Natural killer cell (primary cell): Measurements from ENCODE around the gene SLCO4A1. TPM values are rescaled to one million over a fixed set of nuclear protein-coding genes. Genes with fewer than 3 reads are reported as not detected.

Source experiments
- ATAC-seq, 3 donors: fragments of 150-1000 bp in 2 of 3; fragments of 200-7000 bp in 1 of 3; cut with Tn5 transposase; 1 replicate in 1 of 3; 2 replicates in 2 of 3; pipeline ENCODE4 v1.10.0; 2021; ENCODE audit warnings: mild to moderate bottlenecking in 2 of 3, moderate library complexity in 2 of 3
- DNase-seq, 2 donors: peaks; one replicate each; pipeline versions ENCODE4 v3.0.0 to v3.0.0-alpha.2; 2013 to 2021; ENCODE audit warnings: mixed read lengths in 1 of 2
- H3K27ac ChIP-seq: one replicate; pipeline ENCODE4 v1.5.1; 2013; ENCODE audit warnings: mild to moderate bottlenecking, low read length
- H3K27me3 ChIP-seq: one replicate; pipeline ENCODE4 v1.6.1; 2013; ENCODE audit warnings: low read length; ENCODE audit not compliant: control insufficient read depth, insufficient read depth
- H3K36me3 ChIP-seq: one replicate; pipeline ENCODE4 v1.6.1; 2013; ENCODE audit warnings: low read length; ENCODE audit not compliant: control insufficient read depth, insufficient read depth
- H3K4me1 ChIP-seq: one replicate; pipeline ENCODE4 v1.6.1; 2013; ENCODE audit warnings: low read length; ENCODE audit not compliant: control insufficient read depth, insufficient read depth
- H3K4me3 ChIP-seq: one replicate; pipeline ENCODE4 v1.5.1; 2013; ENCODE audit warnings: low read length
- H3K9me3 ChIP-seq: one replicate; pipeline ENCODE4 v1.6.1; 2013; ENCODE audit warnings: low read length; ENCODE audit not compliant: control insufficient read depth, insufficient read depth
- H3K27ac Mint-ChIP-seq, 2 donors: one replicate each; pipeline ENCODE4 v1.8.0; 2022; ENCODE audit warnings: mild to moderate bottlenecking in 2 of 2, mixed read lengths in 2 of 2, moderate library complexity in 1 of 2
- H3K27me3 Mint-ChIP-seq, 2 donors: one replicate each; pipeline ENCODE4 v1.8.0; 2022; ENCODE audit warnings: low read depth in 2 of 2, mixed read lengths in 2 of 2
- H3K36me3 Mint-ChIP-seq: one replicate; pipeline ENCODE4 v1.8.0; 2022; ENCODE audit warnings: mixed read lengths
- H3K4me1 Mint-ChIP-seq, 2 donors: one replicate each; pipeline ENCODE4 v1.8.0; 2022; ENCODE audit warnings: mixed read lengths in 2 of 2
- H3K4me3 Mint-ChIP-seq: one replicate; pipeline ENCODE4 v1.8.0; 2022; ENCODE audit warnings: mild to moderate bottlenecking, moderate library complexity, mixed read lengths
- H3K9me3 Mint-ChIP-seq, 2 donors: one replicate each; pipeline ENCODE4 v1.8.0; 2022; ENCODE audit warnings: mixed read lengths in 2 of 2
- WGBS: methylation state at CpG from one replicate; pipeline ENCODE4 v1.1.7; 2013; ENCODE audit warnings: missing lambda C conversion rate; ENCODE audit not compliant: insufficient coverage; 5-methylcytosine and 5-hydroxymethylcytosine counted together
- intact Hi-C: fragments of 100-400 bp; cut with micrococcal nuclease; formaldehyde crosslinking; loops from one replicate; pipeline ENCODE4 v1.14.2; 2022
- total RNA-seq, 4 donors: library from RNA; stranded (reverse); fragments of 120-200 nt in 1 of 4; gene quantifications; one replicate each; pipeline versions ENCODE4 v1.2.3 to v1.2.4, GENCODE V29; 2013 to 2022
- TF ChIP-seq, protein P1 (sequence below): fragments of 200-600 bp; IDR thresholded peaks from one replicate; pipeline ENCODE4 v1.8.0; 2022; ENCODE audit warnings: antibody characterized with exemption

Gene SLCO4A1
- total RNA-seq, 3 donors from 2014 or later (not counting 1 experiment from before 2014, with no cell fraction given), result 0.59 to 1.4 (median 1.1) TPM

DNA sequence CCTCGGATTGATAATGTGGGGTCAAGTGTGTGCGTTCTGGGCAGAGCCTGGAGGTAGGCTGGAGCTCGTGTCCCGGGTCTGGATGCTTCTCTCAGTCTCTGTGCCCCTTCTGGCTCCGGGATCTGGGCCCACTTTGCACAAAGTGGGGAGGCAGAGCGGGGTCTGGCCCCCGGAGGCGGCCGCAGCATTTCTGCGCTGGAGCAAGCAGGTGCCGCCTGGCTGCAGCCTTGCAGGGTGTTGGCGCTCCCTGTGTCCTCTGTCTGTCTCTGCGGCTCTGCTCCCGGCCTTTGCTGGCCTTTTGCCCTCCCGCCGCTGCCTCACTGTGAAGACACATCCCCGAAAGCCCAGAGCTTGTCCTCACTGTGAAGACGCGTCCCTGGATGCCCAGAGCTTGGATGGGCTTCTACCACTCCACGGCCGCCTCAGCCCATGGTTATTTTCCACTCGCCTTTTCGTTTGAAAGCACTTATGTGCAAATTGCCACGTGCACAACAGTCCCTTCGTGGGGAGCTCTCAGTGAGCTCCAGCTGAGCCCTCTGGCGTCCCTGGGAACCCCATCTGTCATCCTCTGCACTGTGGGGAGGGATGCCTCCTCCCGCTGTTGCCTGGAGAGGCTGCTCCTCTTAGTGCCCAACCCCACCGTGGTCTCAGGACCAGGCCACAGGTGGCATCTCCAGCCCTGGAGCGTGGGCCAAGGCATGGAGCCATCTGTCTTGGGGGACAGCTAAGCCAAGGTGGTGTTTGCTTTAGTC, 17.4 kb downstream of the SLCO4A1 start:
- H3K27ac Mint-ChIP-seq, result no peak overlapping the region
- no peaks in the 10 kb centered on the region for H3K36me3 Mint-ChIP-seq
- ATAC-seq, result no peak
- no peaks in the 10 kb centered on the region for H3K9me3 Mint-ChIP-seq
- DNase-seq, result no peak
- no peaks in the 10 kb centered on the region for H3K4me1 Mint-ChIP-seq
- no peaks in the 10 kb centered on the region for H3K9me3 ChIP-seq
- H3K27me3 ChIP-seq, result no peaks in the 10 kb centered on the region
- H3K4me1 ChIP-seq, result peaks cover 4% of the 10 kb centered on the region
- no peak overlapping the region for H3K27ac ChIP-seq
- no peak overlapping the region for H3K4me3 ChIP-seq
- TF ChIP-seq, protein P1, sequence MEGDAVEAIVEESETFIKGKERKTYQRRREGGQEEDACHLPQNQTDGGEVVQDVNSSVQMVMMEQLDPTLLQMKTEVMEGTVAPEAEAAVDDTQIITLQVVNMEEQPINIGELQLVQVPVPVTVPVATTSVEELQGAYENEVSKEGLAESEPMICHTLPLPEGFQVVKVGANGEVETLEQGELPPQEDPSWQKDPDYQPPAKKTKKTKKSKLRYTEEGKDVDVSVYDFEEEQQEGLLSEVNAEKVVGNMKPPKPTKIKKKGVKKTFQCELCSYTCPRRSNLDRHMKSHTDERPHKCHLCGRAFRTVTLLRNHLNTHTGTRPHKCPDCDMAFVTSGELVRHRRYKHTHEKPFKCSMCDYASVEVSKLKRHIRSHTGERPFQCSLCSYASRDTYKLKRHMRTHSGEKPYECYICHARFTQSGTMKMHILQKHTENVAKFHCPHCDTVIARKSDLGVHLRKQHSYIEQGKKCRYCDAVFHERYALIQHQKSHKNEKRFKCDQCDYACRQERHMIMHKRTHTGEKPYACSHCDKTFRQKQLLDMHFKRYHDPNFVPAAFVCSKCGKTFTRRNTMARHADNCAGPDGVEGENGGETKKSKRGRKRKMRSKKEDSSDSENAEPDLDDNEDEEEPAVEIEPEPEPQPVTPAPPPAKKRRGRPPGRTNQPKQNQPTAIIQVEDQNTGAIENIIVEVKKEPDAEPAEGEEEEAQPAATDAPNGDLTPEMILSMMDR, result no peak
- H3K36me3 ChIP-seq, result no peaks in the 10 kb centered on the region
- H3K27me3 Mint-ChIP-seq, result no peaks in the 10 kb centered on the region
- 96% methylated on average over 29 of the region's 29 CpGs for WGBS
- H3K4me3 Mint-ChIP-seq, result no peak overlapping the region
- intact Hi-C loops, result no loop called here

GRCh38 chr20:62660240-62660615, 17.9 kb downstream of the SLCO4A1 start:
- Histone ChIP-seq H3K4me1 (peaks cover 4% of the 10 kb centered on the region), H3K4me3 (no peak overlapping the region), H3K36me3 (no peaks in the 10 kb centered on the region), H3K9me3 (no peaks in the 10 kb centered on the region), H3K27ac (no peak overlapping the region), H3K27me3 (no peaks in the 10 kb centered on the region)
- intact Hi-C loops, result no loop called here
- ATAC-seq (no peak), DNase-seq (no peak)
- Mint-ChIP-seq H3K4me3 (no peak overlapping the region), H3K36me3 (no peaks in the 10 kb centered on the region), H3K9me3 (no peaks in the 10 kb centered on the region), H3K27ac (no peak overlapping the region), H3K4me1 (no peaks in the 10 kb centered on the region), H3K27me3 (no peaks in the 10 kb centered on the region)
- TF ChIP-seq, protein P1, result no peak
- WGBS, result 95% methylated on average over 15 of the region's 15 CpGs

- Mint-ChIP-seq H3K27me3 (no peaks in the 10 kb centered on the region), H3K4me1 (no peaks in the 10 kb centered on the region), H3K9me3 (no peaks in the 10 kb centered on the region), H3K27ac (no peak overlapping the region), H3K4me3 (no peak overlapping the region), H3K36me3 (no peaks in the 10 kb centered on the region)
- Histone ChIP-seq H3K9me3 (no peaks in the 10 kb centered on the region), H3K27ac (no peak overlapping the region), H3K36me3 (no peaks in the 10 kb centered on the region), H3K27me3 (no peaks in the 10 kb centered on the region), H3K4me1 (peaks cover 4% of the 10 kb centered on the region), H3K4me3 (no peak overlapping the region)
- TF ChIP-seq, protein P1, result no peak
- intact Hi-C loops, result no loop called here
- no peak for DNase-seq
- ATAC-seq, result no peak
- 94% methylated on average over 18 of the region's 18 CpGs for WGBS
Measured at GRCh38 chr20:62660768-62661167, 18.5 kb downstream of the SLCO4A1 start.

GRCh38 chr20:62661647-62662046, 19.3 kb downstream of the SLCO4A1 start:
- Histone ChIP-seq H3K27me3 (no peaks in the 10 kb centered on the region), H3K4me1 (peaks cover 4% of the 10 kb centered on the region), H3K9me3 (no peaks in the 10 kb centered on the region), H3K27ac (no peak overlapping the region), H3K4me3 (no peak overlapping the region), H3K36me3 (no peaks in the 10 kb centered on the region)
- TF ChIP-seq, protein P1, result no peak
- H3K4me1 Mint-ChIP-seq, result no peaks in the 10 kb centered on the region
- DNase-seq (no peak), ATAC-seq (no peak)
- WGBS, result 95% methylated on average over 11 of the region's 11 CpGs
- no peaks in the 10 kb centered on the region for H3K27me3 Mint-ChIP-seq
- no peaks in the 10 kb centered on the region for H3K9me3 Mint-ChIP-seq
- H3K4me3 Mint-ChIP-seq, result no peak overlapping the region
- intact Hi-C loops, result no loop called here
- no peaks in the 10 kb centered on the region for H3K36me3 Mint-ChIP-seq
- peak overlapping the region in 1 of 2 donors; percentile 40 for H3K27ac Mint-ChIP-seq
